ENCODE results near the gene SYT11.
"Not testable (repeated sequence)": the region's sequence is repeated elsewhere in the genome, so short reads cannot be mapped to it uniquely, and the experiment has no call there.

Gene SYT11, protein sequence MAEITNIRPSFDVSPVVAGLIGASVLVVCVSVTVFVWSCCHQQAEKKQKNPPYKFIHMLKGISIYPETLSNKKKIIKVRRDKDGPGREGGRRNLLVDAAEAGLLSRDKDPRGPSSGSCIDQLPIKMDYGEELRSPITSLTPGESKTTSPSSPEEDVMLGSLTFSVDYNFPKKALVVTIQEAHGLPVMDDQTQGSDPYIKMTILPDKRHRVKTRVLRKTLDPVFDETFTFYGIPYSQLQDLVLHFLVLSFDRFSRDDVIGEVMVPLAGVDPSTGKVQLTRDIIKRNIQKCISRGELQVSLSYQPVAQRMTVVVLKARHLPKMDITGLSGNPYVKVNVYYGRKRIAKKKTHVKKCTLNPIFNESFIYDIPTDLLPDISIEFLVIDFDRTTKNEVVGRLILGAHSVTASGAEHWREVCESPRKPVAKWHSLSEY
- total RNA-seq, result 22.0 to 30.1 (median 28.7) reads per million in 4 donors

DNA sequence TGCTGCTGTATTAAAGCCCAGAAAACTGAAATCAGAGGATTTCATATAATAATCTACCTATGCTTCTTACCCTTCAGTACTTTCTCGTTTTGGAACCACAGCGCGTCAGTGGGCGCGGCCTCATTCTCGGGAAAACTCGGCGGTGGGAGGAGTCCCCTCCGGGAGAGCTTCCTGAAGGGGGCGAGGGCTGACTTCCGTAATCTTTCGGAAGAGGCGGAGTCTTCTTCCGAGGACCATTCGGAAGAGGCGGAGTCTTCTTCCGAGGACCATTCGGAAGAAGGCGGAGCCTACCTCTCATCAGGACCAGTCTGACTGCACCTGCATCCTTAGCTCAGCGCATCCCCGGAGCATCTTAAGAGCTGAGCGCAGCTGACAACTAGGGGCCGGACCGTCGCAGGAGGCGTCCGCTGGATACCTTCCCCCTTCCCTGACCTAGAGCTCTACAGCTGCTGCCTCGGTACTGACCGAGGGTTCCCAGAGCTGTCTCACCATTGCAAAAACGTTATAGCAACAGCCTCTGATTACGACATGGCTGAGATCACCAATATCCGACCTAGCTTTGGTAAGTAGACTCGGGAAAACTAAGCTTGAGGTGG, at the start of gene SYT11:
SYT11 (plus strand) TSS at position 334 of the 596 bp plus-strand sequence; CDS start at position 529, 195 bp downstream.
- peak; percentile 82 to 96 (median 90) for DNase-seq

DNA sequence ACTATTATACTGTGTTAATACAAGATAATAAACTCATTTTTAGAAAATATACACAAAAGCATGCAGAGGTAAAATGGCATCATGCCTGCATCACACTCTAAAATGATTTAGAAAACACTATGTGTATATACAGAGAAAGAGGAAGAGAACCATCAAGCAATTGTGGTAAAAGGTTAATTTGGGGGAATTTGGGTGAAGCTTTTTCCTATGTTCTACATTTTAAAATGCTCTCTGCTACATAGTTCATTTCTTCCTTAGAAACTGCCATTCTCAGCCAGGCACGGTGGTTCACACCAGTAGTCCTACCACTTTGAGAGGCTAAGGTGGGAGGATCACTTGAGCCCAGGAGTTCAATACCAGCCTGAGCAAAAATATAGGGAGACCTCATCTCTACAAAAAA, 46.5 kb upstream of the SYT11 start:
- no peak for DNase-seq

DNA sequence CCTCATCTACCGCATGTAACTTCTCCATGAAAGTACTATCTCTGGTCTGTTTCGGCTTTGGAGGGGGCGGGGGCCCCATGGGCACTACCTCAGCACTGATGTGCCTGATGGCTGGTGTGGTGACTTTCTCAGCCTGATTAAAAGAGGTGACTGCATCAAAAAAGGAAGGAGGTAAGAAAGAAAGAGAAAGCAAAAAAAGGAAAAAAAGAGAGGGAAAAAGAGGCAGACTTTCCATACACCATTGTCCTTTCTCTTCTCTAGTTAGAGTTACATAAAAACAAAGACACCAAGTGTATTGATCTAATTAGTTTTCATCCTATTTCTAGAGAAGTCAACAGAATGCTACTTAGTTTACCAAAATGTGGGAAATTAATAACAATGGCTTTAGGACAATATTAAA, 45.7 kb upstream of the SYT11 start:
- DNase-seq, result no peak

DNA sequence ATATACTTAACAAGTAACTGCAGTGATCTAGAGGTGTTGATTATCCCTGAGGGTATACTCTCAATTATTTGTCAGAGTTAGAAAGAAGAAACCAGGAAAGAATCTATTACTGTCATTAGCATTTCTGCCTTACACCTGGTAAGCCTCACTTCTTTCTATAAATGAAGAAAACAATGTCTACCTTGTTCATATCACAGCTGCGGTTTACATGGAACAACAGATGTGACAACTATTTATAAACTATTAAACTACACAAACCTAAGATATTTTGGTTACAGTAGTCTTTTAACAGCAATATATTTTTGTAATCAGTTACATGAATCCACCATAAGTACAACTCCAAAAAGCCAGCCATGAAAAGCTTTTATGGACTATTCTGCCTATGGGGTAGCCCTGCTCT, 43.0 kb upstream of the SYT11 start:
- DNase-seq, result no peak

DNA sequence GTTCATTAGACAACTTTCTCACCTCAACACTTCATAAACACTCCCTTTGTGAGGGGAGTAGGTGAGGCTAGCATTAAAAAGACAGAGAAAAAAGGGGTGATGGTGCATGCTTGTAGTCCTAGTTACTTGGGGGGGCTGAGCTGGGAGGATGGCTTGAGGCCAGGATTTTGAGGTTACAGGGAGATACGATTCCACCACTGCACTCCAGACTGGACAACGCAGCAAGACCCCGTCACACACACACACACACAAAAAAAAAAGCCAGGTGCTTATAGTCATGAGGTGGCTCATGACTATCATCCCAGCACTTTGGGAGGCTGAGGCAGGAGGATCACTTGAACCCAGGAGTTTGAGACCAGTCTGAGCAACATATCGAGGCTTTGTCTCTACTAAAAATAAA, 31.9 kb upstream of the SYT11 start:
- no peak for DNase-seq

DNA sequence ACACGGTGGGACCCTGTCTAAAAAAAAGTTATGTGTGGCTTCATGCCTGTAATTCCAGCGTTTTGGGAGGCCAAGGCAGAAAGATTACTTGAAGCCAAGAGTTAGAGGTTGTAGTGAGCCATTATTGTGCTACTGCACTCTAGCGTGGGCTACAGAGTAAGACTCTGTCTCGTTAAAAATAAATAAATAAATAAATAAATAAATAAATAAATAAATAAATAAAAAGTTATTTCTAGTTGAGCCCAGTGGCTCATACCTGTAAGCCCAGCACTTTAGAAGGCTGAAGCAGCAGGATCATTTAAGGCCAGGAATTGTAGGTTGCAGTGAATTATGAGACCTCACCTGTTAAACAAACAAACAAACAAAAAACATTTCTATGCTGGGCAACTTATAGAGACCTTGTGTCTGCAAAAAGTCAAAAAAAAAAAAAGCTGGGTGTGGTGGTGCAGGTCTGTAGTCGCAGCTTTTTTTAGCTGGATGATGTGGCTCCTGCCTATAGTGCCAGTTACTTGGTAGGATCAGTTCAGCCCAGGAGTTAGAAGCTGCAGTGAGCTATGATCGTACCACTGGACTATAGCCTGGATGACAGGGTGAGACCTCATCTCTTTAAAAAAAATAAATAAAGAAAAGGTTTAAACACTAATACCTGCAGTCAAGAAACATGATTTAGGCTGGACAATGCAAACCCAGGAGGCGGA, 27.9 kb upstream of the SYT11 start:
- no peak for DNase-seq

DNA sequence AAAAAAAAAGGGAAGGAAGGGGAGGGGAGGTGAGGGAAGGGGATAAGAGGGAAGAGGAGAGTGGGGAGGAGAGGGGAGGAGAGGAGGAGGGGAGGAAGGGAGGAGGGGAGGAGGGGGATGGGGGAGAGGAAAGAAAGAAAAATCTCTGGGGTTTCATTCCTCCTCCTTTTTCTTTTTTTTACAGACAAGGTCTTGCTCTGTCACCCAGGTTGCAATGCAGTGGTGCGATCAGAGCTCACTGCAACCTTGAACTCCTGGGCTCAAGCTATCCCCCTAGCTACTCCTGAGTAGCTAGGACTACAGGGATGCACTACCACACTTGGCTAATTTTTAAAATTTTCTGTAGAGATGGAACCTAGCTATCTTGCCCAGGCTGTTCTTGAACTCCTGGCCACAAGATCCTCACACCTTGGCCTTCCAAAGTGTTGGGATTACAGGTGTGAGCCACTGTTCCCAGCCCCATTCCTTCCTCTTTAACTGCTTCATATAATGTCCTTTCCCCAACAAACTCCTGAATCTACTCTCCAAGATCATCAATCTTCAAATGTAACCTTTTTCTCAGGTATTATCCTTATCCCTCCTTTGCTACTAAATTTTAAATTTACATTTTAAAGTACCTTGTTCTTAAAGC, 25.6 kb upstream of the SYT11 start:
- DNase-seq, result no peak

DNA sequence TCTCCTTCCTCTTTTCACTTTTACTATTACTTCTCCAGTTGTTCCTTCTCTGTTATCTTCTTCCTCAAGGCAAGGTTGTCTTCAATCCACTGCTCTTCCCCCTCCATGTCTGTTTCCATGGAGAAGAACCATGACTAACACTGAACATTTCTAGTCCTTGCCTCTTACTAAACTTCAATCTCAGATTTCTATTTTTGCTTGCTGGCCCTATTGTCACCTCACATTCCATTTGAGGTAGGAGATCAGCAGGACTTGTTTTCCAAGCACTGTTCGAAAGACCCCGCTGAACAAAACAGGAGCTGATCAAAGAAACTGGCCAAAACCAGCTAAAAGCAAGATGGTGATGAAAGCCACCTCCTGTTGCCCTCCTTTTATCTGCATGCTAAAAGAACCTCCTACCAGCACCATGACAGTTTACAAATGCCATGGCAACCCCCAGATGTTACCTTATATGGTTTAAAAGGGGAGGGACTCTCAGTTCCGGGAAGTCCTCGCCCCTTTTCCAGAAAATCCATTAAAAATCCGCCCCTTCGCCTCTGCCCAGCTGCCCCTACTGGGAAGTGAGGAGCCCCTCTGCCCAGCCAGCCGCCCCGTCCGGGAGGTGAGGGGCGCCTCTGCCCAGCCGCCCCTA, 25.0 kb upstream of the SYT11 start:
- no peak for DNase-seq

DNA sequence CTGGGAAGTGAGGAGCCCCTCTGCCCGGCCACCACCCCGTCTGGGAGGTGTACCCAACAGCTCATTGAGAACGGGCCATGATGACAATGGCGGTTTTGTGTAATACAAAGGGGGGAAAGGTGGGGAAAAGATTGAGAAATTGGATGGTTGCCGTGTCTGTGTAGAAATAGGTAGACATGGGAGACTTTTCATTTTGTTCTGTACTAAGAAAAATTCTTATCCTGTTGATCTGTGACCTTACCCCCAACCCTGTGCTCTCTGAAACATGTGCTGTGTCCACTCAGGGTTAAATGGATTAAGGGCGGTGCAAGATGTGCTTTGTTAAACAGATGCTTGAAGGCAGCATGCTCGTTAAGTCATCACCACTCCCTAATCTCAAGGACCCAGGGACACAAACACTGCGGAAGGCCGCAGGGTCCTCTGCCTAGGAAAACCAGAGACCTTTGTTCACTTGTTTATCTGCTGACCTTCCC, 24.4 kb upstream of the SYT11 start:
- not testable (repeated sequence) for DNase-seq

DNA sequence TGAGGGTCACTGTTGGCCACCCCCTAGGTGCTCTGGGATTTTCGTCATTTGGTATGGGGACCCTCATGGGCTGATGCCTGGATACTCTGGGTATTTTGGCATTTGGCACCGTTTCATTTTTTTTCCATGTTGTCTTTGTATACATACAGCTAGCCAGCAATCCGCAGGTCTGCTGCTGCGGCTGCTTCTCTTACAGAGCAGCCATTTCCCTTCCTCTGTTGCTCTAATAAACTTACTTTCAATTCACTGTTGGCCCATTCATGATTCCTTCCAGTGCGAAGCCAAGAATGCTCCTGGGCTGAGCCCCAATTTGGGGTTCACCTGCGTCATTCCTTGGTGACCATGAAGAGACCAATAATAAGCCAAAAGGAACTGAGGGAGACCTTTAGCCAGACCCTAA, 23.8 kb upstream of the SYT11 start:
- no peak for DNase-seq

DNA sequence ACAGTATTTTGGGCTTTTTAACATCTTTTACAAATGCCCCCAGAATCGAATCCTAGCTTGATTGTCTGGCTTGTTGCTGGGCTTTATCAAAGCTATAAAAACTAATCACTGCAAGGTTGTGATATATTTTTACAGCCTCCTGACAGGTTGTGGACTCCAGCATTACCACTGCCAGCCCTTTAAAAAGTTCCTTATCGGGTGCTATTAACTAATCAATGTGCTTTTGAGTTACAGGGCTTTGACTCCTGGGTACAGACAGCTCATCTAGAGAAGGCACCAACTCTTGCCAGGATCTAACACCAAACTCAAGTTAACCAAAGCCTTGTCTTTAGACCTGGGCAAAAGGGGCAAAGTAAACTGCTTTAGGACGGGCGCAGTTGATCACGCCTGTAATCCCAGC, 19.0 kb upstream of the SYT11 start:
- no peak for DNase-seq

DNA sequence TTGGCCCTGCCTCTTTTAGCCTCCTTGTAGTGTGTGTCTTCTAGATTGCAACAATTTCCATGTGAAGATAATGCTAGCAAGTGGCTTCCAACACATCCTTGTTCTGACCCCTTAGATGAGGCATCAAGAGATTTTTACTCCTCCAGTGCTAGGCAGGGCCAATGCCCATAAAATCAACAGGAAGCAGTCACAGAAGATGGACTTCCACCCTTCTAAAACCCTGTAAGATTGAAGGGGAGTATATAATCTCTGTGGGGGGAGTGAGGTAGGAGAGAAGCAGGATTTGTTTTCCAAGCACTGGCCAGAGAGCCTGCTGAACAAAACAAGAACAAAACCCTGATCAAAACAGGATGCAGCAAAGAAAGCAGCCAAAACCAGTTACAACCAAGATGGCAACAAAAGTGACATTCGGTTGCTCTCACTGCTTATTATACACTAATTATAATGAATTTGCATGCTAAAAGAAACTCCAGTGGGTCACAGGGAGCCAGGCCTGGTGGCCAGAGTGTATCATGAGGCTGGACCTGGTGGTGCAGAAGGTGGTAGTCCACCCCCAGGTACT, 14.4 kb upstream of the SYT11 start:
- no peak for DNase-seq

DNA sequence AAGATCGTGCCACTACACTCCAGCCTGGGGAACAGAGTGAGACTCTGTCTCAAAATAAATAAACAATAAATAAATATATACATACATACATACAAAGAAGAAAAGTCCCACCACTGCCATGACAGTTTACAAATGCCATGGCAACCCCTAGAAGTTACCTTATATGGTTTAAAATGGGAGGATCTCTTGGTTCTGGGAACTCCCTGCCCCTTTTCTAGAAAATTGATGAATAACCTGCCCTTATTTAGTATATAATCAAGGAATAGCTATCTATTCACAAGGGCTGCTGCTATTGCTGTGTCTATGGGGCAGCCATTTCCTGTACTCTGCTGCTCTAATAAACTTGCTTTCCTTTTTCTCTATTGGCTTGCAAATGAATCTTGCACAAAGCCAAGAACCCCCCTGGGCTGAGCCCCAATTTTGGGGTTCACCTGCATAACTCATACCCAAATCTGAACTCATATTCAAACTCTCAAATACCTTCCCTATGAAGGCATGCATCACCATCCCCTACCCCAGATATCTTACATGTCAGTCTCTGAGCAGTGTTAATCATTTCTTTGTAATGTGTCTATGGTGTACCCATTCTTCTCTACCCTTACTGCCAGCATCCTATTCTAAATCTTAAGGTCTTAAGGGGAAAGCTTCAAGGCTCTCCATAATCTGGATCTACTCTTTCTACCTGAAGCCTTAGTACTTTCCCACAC, 11.4 kb upstream of the SYT11 start:
- DNase-seq, result peak in 1 of 5 donors; percentile 58

DNA sequence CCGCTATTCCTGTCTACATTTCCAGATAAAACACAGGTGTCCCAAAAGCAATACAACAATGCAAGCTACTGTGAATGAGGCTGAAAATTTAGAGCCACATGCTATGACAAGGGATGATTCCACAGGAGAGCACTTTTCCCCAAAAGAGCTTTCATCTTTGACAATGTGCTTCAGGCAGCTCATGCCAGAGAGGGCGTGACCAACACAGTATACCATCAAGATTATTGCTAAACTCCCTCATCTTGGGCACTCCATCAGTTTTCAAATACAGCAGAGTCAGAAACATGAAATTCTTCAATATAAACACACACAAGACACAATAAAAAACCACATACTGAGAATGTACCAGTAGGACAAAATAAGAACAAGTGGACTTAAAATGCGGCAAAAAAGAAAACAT, 9.0 kb upstream of the SYT11 start:
- no peak for DNase-seq

DNA sequence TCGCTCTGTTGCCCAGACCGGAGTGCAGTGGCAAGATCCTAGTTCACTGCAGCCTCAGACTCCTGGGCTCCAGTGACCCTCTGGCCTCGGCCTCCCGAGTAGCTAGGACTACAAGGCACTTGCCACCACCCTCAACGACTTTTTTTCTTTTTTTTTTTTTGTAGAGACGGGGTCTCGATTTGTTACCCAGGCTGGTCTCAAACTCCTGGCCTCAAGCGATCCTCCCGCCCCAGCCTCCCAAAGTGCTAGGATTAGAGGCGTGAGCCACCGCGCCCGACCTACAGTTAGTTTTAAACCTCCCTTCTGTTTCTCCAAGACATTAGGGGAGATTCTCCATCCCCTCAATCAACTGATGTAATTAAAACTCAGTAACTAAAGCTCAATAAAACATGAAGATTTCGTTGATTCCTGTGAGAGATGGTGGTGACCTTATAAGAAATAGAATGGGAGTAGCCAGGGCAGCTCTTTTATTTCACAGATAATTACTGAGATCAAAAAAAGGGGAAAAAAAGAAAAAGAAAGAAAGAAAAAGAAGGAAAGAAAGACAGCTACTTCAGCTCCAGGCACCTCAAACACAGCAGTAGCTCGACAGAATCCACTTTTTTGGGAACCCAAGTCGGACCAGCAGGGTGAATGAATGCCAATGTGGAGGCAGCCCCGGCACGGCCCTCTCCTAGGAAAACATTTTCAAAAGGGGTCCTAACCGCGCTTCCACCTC, 3.0 kb upstream of the SYT11 start:
- DNase-seq, result no peak

DNA sequence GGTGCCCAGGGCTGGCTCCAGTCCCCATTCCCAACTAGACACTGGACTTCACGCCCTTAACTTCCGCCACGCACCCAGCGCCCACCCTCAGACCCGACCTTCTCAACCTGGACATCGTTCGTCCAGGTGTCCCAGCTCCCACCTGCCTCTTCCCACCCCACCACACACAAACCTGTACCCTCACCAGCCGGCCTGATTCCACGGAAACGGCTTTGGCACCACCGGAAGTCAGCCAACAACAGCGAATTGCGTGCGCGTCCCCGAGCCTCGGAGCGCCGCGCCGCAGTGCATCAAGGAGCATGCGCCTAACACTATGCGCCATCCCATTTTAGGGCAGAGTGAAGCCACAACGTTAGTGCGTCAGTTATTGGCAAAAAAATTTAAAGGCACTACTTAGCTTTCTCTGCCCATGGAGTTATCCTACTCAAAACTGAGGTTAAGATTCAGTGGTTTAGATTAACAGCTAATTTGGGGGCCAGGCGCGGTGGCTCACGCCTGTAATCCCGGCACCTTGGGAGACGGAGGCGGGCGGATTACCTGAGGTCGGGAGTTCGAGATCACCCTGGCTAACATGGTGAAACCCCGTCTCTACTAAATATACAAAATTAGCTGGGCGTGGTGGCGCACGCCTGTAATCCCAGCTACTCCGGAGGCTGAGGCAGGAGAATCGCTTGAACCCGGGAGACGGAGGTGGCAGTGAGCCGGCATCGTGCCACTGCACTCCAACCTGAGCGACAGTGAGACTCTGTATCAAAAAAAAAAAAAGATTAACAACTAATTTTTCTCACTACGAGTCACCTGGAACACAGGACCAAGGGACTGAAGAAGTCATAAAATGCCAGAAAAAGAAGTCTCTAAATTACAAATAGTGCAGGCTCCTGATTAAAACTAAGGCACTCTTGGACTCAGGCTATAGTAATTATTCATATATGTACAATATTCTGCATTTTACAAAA, 2.1 kb upstream of the SYT11 start, which contains the start of gene GON4L:
GON4L (minus strand) TSS at position 240 of the 956 bp plus-strand sequence. CDS start 3,434 bp downstream, outside the sequence.
- peak; percentile 75 to 95 (median 84) for DNase-seq

DNA sequence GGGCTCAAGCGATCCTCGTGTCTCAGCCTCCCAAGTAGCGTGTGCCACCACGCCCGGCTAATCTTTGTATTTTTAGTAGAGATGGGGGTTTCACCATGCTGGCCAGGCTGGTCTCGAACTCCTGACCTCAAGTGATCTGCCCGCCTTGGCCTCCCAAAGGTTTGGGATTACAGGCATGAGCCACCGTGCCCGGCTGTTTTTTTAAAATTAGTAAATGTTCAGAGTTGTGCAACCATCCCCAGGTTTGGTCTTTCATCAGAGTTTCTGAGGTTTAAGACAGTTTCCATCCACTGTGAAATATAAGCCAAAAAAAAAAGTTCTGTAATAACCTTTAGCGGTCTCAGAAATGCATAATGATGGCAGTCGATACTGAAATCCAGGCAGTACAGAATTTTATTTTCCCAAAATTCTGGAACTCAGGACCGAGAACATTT, 550 bp upstream of the SYT11 start:
- DNase-seq, result no peak

DNA sequence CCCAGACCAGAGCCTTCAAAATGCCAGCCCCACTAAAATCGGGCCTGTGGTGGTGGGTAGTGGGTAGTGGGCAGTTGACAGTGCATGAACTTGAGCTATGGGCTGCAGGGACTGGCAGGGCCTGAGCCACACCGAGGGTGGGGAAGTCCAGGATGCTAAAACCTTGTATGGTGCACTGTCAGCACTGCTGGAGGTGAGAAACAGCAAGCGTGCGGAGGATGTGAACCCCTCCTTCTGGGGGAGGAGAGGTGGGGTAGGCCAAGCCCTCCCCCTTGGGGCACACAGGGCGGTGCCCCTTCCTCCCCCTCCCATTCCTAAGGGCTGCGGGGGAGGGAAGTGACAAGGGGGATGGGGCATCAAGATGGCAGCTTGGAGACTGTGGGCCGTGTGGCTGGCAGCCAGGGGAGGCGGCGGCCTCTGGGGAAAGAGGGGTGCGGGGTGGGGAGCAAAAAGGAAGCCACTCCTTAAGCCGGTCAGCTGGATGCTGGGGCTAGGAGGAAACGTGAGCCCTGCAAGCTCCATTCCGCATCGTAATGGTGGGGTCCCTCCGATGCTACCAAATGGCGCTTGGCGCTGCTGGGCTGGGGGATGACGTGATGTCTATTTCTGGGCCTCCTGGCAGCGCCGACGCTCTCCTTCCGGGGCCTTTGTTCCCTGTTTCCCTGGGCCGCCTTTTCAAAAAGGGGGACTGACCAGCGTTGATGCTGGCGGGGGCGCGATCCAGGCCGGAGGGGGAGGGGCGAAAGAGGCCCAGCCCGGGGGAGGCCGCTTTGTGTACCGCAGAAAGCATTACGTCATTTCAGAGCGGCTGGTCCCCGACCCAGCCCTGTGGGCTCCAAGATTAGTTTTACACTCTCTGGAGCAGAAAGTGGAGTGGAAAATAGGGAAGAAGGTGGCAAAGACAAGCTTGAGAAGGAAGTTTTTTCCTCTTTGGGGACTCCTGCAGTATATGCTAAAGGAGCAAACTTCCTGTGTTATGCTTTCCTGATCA, 809 bp downstream of the SYT11 start:
- DNase-seq, result peak; percentile 15 to 83 (median 35)

Measured in T-helper 1 cell (primary cell).